SH-SY5Y (cell line): ENCODE data around the gene PSME3IP1.

Experiments used
- GATA2 ChIP-seq: IDR thresholded peaks from 2 replicates; pipeline ENCODE4 v1.6.1; 2011; ENCODE audit warnings: mild to moderate bottlenecking, low read depth, low read length
- GATA3 ChIP-seq: IDR thresholded peaks from 2 replicates; pipeline ENCODE4 v1.6.1; 2011; ENCODE audit warnings: low read depth, mild to moderate bottlenecking, low read length, moderate library complexity

- TF ChIP-seq GATA2 = no peak
- TF ChIP-seq GATA3 = no peak
Observed at GRCh38 chr16:57143149-57143921, 42.5 kb downstream of the PSME3IP1 start.
